ENCODE results near the gene GJC1. TPM values are rescaled to one million over a fixed set of nuclear protein-coding genes. Genes with fewer than 3 reads are reported as not detected.

Gene GJC1
- total RNA-seq, 1 experiment from 2014 or later = 119 TPM

GRCh38 chr17:44781551-44782325 is 48.3 kb downstream of the GJC1 start:
- Mint-ChIP-seq H3K4me3 (peak overlapping the region in 1 of 2 experiments; percentile 40; a peak in 1 of 5 replicates), H3K27me3 (ENCODE audit: low read depth) (peaks cover 23% of the 10 kb centered on the region), H3K4me1 (peaks cover 18 to 25% of the 10 kb centered on the region in 2 experiments), H3K36me3 (ENCODE audit: insufficient read depth in 1 of 3, low read depth in 3 of 3) (no peaks in the 10 kb centered on the region), H3K27ac (peak overlapping the region in 2 of 3 experiments; percentile 47 to 58; a peak in 2 of 7 replicates), H3K9me3 (no peaks in the 10 kb centered on the region)
- H3K9me3 ChIP-seq (ENCODE audit: control insufficient read depth, low read depth, low read length) = no peaks in the 10 kb centered on the region
- H2BK5ac ChIP-seq (ENCODE audit: insufficient read length, low read length) = no peak overlapping the region
- no peak overlapping the region for H3K27ac ChIP-seq (ENCODE audit: insufficient read length, low read depth, low read length)
- no peaks in the 10 kb centered on the region for H3K79me2 ChIP-seq (ENCODE audit: insufficient read depth, low read length)
- H3K4me1 ChIP-seq (ENCODE audit: insufficient read depth, low read length) = peaks cover 2% of the 10 kb centered on the region; the same call in 1 of the 2 replicates
- no peak overlapping the region for H2BK15ac ChIP-seq (ENCODE audit: low read depth, low read length)
- H2BK12ac ChIP-seq (ENCODE audit: insufficient read length, low read depth, low read length) = no peak overlapping the region
- no peak for TF ChIP-seq CTCF (conservative IDR thresholded peaks at IDR 0.05)
- H2AFZ ChIP-seq (ENCODE audit: low read length) = peak overlapping the region; percentile 72
- no peak overlapping the region for H2AK5ac ChIP-seq (ENCODE audit: insufficient read length, low read length)
- no peak overlapping the region for H3K4ac ChIP-seq (ENCODE audit: low read depth, low read length)
- no peaks in the 10 kb centered on the region for H3K23me2 ChIP-seq (ENCODE audit: insufficient read length, low read depth, low read length, poor library complexity, severe bottlenecking)
- H2BK20ac ChIP-seq (ENCODE audit: low read depth, low read length, poor library complexity, severe bottlenecking) = no peak overlapping the region
- H2BK120ac ChIP-seq (ENCODE audit: low read depth, low read length, poor library complexity, severe bottlenecking) = no peak overlapping the region
- H3K18ac ChIP-seq (ENCODE audit: insufficient read length, low read depth, low read length) = no peak overlapping the region
- H3K79me1 ChIP-seq (ENCODE audit: insufficient read depth, low read depth, low read length, poor library complexity, severe bottlenecking) = no peaks in the 10 kb centered on the region
- no peak overlapping the region for H4K5ac ChIP-seq (ENCODE audit: insufficient read length, low read depth, low read length)
- H3K14ac ChIP-seq (ENCODE audit: insufficient read depth, low read length) = peak overlapping the region; percentile 72
- no CpG with 5 or more reads among the region's 17 CpGs for WGBS (ENCODE audit: extremely low coverage, insufficient read length, low lambda C conversion rate)
- H4K8ac ChIP-seq (replicated peaks; ENCODE audit: insufficient read length, low read depth, low read length) = no peak overlapping the region
- H3T11ph ChIP-seq (ENCODE audit: low read length) = no peak overlapping the region
- H4K91ac ChIP-seq (ENCODE audit: insufficient read length, low read depth, low read length) = no peak overlapping the region
- DNase-seq = peak; percentile 69
- no peak overlapping the region for H3K9ac ChIP-seq (ENCODE audit: extremely low read depth, insufficient read length, low read length)
- no peaks in the 10 kb centered on the region for H4K20me1 ChIP-seq (ENCODE audit: control insufficient read depth, insufficient read depth, insufficient read length)
- no peak overlapping the region for H3K4me2 ChIP-seq (ENCODE audit: insufficient read depth, insufficient read length, low read length)
- H3K56ac ChIP-seq (ENCODE audit: insufficient read length, low read depth, low read length) = no peak overlapping the region
- H3K27me3 ChIP-seq (ENCODE audit: insufficient read depth, low read length) = no peaks in the 10 kb centered on the region; the same call in 1 of the 2 replicates
- no peak overlapping the region for H3K23ac ChIP-seq (ENCODE audit: insufficient read length, low read depth, low read length)
